Keratinocyte (primary cell): Measurements from ENCODE around the gene IL31RA. TPM values are rescaled to one million over a fixed set of nuclear protein-coding genes. Genes with fewer than 3 reads are reported as not detected.
A peak's percentile ranks its signal among the peaks of the same experiment; 100 is the strongest.
"Not testable (repeated sequence)": the region's sequence is repeated elsewhere in the genome, so short reads cannot be mapped to it uniquely, and the experiment has no call there.

ENCODE experiments used
- DNase-seq: peaks from one replicate; pipeline ENCODE4 v3.0.0-alpha.2; 2011; ENCODE audit warnings: low read depth, missing footprints, low spot score
- FAIRE-seq: peaks from 2 replicates; lab custom pipeline; 2011; peaks lifted over from hg19 to GRCh38; lab: Jason Lieb, UNC
- H2AFZ ChIP-seq: 2 replicates; pipeline ENCODE4 v1.6.0; 2012; ENCODE audit warnings: low read length, control low read depth, inconsistent platforms; ENCODE audit not compliant: control insufficient read depth
- H3K27ac ChIP-seq: 2 replicates; pipeline ENCODE4 v1.5.1; 2011; ENCODE audit warnings: low read length; ENCODE audit not compliant: control insufficient read depth, insufficient read depth
- H3K27me3 ChIP-seq: 3 replicates; pipeline ENCODE4 v1.6.0; 2011; ENCODE audit warnings: low read length; ENCODE audit not compliant: control insufficient read depth, insufficient read depth; ENCODE audit errors: extremely low read depth
- H3K36me3 ChIP-seq, 2 experiments: 2 replicates in 1 of 2; 3 replicates in 1 of 2; pipeline ENCODE4 v1.5.1; 2011; ENCODE audit warnings: low read length in 2 of 2, mild to moderate bottlenecking in 1 of 2; ENCODE audit not compliant: control insufficient read depth in 2 of 2, insufficient read depth in 2 of 2; ENCODE audit errors: extremely low read depth in 1 of 2
- H3K4me1 ChIP-seq: 3 replicates; pipeline ENCODE4 v1.5.1; 2011; ENCODE audit warnings: low read length; ENCODE audit not compliant: control insufficient read depth, insufficient read depth; ENCODE audit errors: extremely low read depth
- H3K4me2 ChIP-seq: 3 replicates; pipeline ENCODE4 v1.6.0; 2011; ENCODE audit warnings: low read depth, low read length; ENCODE audit not compliant: control insufficient read depth, insufficient read depth; ENCODE audit errors: extremely low read depth
- H3K4me3 ChIP-seq, 3 experiments: fragments of 200-600 bp in 1 of 3; sonication (generic) in 1 of 3; 2 replicates in 2 of 3; 3 replicates in 1 of 3; pipeline ENCODE4 v1.5.1; 2011 to 2016; ENCODE audit warnings: low read length in 3 of 3, mild to moderate bottlenecking in 3 of 3, control low read depth in 2 of 3, inconsistent platforms in 1 of 3, low read depth in 1 of 3, mixed read lengths in 1 of 3, mixed run types in 1 of 3, moderate library complexity in 1 of 3; ENCODE audit not compliant: control insufficient read depth in 2 of 3, insufficient read depth in 2 of 3; ENCODE audit errors: extremely low read depth in 1 of 3
- H3K79me2 ChIP-seq: 2 replicates; pipeline ENCODE4 v1.6.0; 2012; ENCODE audit warnings: low read length; ENCODE audit not compliant: control insufficient read depth, insufficient read depth
- H3K9ac ChIP-seq: 3 replicates; pipeline ENCODE4 v1.6.0; 2011; ENCODE audit warnings: low read length; ENCODE audit not compliant: control insufficient read depth, insufficient read depth; ENCODE audit errors: extremely low read depth
- H3K9me1 ChIP-seq: 3 replicates; pipeline ENCODE4 v1.6.0; 2011; ENCODE audit warnings: low read length; ENCODE audit not compliant: control insufficient read depth, insufficient read depth; ENCODE audit errors: extremely low read depth
- H3K9me3 ChIP-seq: 2 replicates; pipeline ENCODE4 v1.5.1; 2012; ENCODE audit warnings: low read depth, low read length; ENCODE audit not compliant: control insufficient read depth
- H4K20me1 ChIP-seq: 3 replicates; pipeline ENCODE4 v1.6.0; 2011; ENCODE audit warnings: low read length; ENCODE audit not compliant: control insufficient read depth, insufficient read depth; ENCODE audit errors: extremely low read depth
- CTCF ChIP-seq, 3 experiments: IDR thresholded peaks in 1 of 3; conservative IDR thresholded peaks in 1 of 3; optimal IDR thresholded peaks in 1 of 3; 2 replicates in 2 of 3; 3 replicates in 1 of 3; pipeline versions ENCODE3 to v1.5.1; 2011; ENCODE audit warnings: low read length in 3 of 3, mild to moderate bottlenecking in 3 of 3, moderate library complexity in 2 of 3, control low read depth in 1 of 3, inconsistent platforms in 1 of 3; ENCODE audit not compliant: insufficient read depth in 2 of 3; ENCODE audit errors: extremely low read depth in 1 of 3
- EZH2 ChIP-seq: IDR thresholded peaks from one replicate; pipeline ENCODE4 v1.6.1; 2012; ENCODE audit warnings: inconsistent platforms, mild to moderate bottlenecking, low read length, moderate library complexity
- dilution Hi-C: fragments of 300-500 bp; cut with MboI; formaldehyde crosslinking; loops from one replicate; pipeline ENCODE4 v1.7.0; 2020; ENCODE audit warnings: low sequenced_read_pairs; ENCODE audit not compliant: extremely low pct_ligation_motif_present
- polyA minus RNA-seq, 3 experiments: library from RNA; depleted of rRNA, polyadenylated mRNA; stranded (reverse); fragments of >200 nt; gene quantifications; 1 replicate in 1 of 3; 2 replicates in 1 of 3; 3 replicates in 1 of 3; pipeline ENCODE4 v1.2.3, GENCODE V29; 2011
- polyA plus RNA-seq, 5 experiments: library from polyadenylated mRNA; depleted of rRNA in 3 of 5; stranded (reverse) in 3 of 5; stranded (forward) in 1 of 5; unstranded in 1 of 5; fragments of >200 nt; gene quantifications; 1 replicate in 1 of 5; 2 replicates in 3 of 5; 3 replicates in 1 of 5; pipeline versions ENCODE4 v1.2.1 to v1.2.3, GENCODE V29; 2011 to 2012; ENCODE audit warnings: missing spikeins in 2 of 5, low read depth in 1 of 5, low replicate concordance in 1 of 5

Gene IL31RA
- polyA plus RNA-seq = 4.6 to 6.7 TPM (median 6.0 TPM) in 3 replicates
- 0.35 TPM for polyA plus RNA-seq (2011; ENCODE audit: low read depth)
- polyA plus RNA-seq (2011; cell fraction: cytosol; rRNA removed) = 2.6 and 3.3 TPM in 2 replicates
- 7.1 and 8.0 TPM in 2 replicates for polyA plus RNA-seq (2011; cell fraction: nucleus; rRNA removed)
- polyA plus RNA-seq (2012; ENCODE audit: low replicate concordance) = 0.42 and 4.7 TPM in 2 replicates
- polyA minus RNA-seq = 3.9 to 7.0 TPM (median 5.4 TPM) in 3 replicates
- 4.4 TPM for polyA minus RNA-seq (2011; cell fraction: cytosol; rRNA and poly(A)+ RNA removed)
- polyA minus RNA-seq (2011; cell fraction: nucleus; rRNA and poly(A)+ RNA removed) = 5.0 and 12.8 TPM in 2 replicates

GRCh38 chr5:55850839-55851674, at the start of gene IL31RA:
Gene IL31RA, plus strand, starts transcription at chr5:55851357. Its CDS starts 214 bp downstream, at chr5:55851571.
- Histone ChIP-seq H3K36me3 (no peaks in the 10 kb centered on the region), H3K27me3 (no peaks in the 10 kb centered on the region), H3K9me1 (no peaks in the 10 kb centered on the region), H4K20me1 (no peaks in the 10 kb centered on the region), H2AFZ (peak within 1 kb of the TSS; percentile 74), H3K4me3 (peak within 1 kb of the TSS; percentile 44 to 71 (median 67)), H3K9ac (peak within 1 kb of the TSS; percentile 79), H3K4me2 (peak within 1 kb of the TSS; percentile 86), H3K79me2 (no peaks in the 10 kb centered on the region), H3K27ac (peak within 1 kb of the TSS; percentile 95), H3K9me3 (no peaks in the 10 kb centered on the region), H3K4me1 (peaks cover 33% of the 10 kb centered on the region)
- TF ChIP-seq CTCF (optimal IDR thresholded peaks at IDR 0.05 in 1 of 3, IDR thresholded peaks at IDR 0.05 in 1 of 3, conservative IDR thresholded peaks at IDR 0.05 in 1 of 3; ENCODE audit: extremely low read depth in 1 of 3, insufficient read depth in 2 of 3, low read length in 3 of 3) (no peak), EZH2 (no peak)
- DNase-seq = peak; percentile 44
- peak; percentile 96 for FAIRE-seq
- dilution Hi-C loops = no loop called here

GRCh38 chr5:55808814-55809213, 42.3 kb upstream of the IL31RA start:
- H3K4me2 ChIP-seq, H3K4me3 ChIP-seq, H4K20me1 ChIP-seq, H3K9me1 ChIP-seq, H3K4me1 ChIP-seq, H3K9me3 ChIP-seq, H3K27me3 ChIP-seq, DNase-seq, H2AFZ ChIP-seq, dilution Hi-C loops, FAIRE-seq, H3K27ac ChIP-seq, H3K9ac ChIP-seq, H3K79me2 ChIP-seq, H3K36me3 ChIP-seq: not testable (repeated sequence)

GRCh38 chr5:55815939-55816338, 35.2 kb upstream of the IL31RA start:
- H3K4me2 ChIP-seq, H3K36me3 ChIP-seq, H3K9ac ChIP-seq, H3K27me3 ChIP-seq, H4K20me1 ChIP-seq, H3K4me3 ChIP-seq, H3K9me3 ChIP-seq, dilution Hi-C loops, H3K4me1 ChIP-seq, H3K79me2 ChIP-seq, DNase-seq, FAIRE-seq, H2AFZ ChIP-seq, H3K27ac ChIP-seq, H3K9me1 ChIP-seq: not testable (repeated sequence)
